Endodermal cell (in vitro differentiated cells): ENCODE results near the gene NAXD. TPM values are rescaled to one million over a fixed set of nuclear protein-coding genes. Genes with fewer than 3 reads are reported as not detected.

Experiments used
- DNase-seq: peaks from one replicate; pipeline ENCODE4 v3.0.0-alpha.2; 2017
- H3K27ac ChIP-seq: 2 replicates; pipeline ENCODE4 v1.5.1; 2013; ENCODE audit warnings: mild to moderate bottlenecking, low read depth, low read length, moderate library complexity
- H3K27me3 ChIP-seq: 2 replicates; pipeline ENCODE4 v1.6.1; 2013; ENCODE audit warnings: mild to moderate bottlenecking, low read length, moderate library complexity; ENCODE audit not compliant: insufficient read depth, control insufficient read depth, poor library complexity, severe bottlenecking
- H3K36me3 ChIP-seq: 2 replicates; pipeline ENCODE4 v1.7.0; 2013; ENCODE audit warnings: mild to moderate bottlenecking, low read length, moderate library complexity; ENCODE audit not compliant: control insufficient read depth, insufficient read depth
- H3K4me1 ChIP-seq: one replicate; pipeline ENCODE4 v1.7.0; 2013; ENCODE audit warnings: low read length; ENCODE audit not compliant: control insufficient read depth, insufficient read depth
- H3K4me3 ChIP-seq: 2 replicates; pipeline ENCODE4 v1.5.1; 2013; ENCODE audit warnings: mild to moderate bottlenecking, low read length, moderate library complexity
- H3K9ac ChIP-seq: 2 replicates; pipeline ENCODE4 v1.6.1; 2013; ENCODE audit warnings: mild to moderate bottlenecking, low read length, moderate library complexity; ENCODE audit not compliant: poor library complexity, severe bottlenecking; ENCODE audit errors: extremely low read depth
- H3K9me3 ChIP-seq: 2 replicates; pipeline ENCODE4 v1.6.1; 2013; ENCODE audit warnings: mild to moderate bottlenecking, low read length, moderate library complexity; ENCODE audit not compliant: control insufficient read depth
- H3K27ac Mint-ChIP-seq: 2 replicates; pipeline ENCODE4 v1.8.0; 2020; ENCODE audit warnings: mixed read lengths
- H3K27me3 Mint-ChIP-seq: 2 replicates; pipeline ENCODE4 v1.8.0; 2021; ENCODE audit warnings: mild to moderate bottlenecking, mixed read lengths; ENCODE audit not compliant: insufficient read depth
- H3K36me3 Mint-ChIP-seq: 2 replicates; pipeline ENCODE4 v1.8.0; 2020; ENCODE audit warnings: low read depth, mixed read lengths
- H3K4me1 Mint-ChIP-seq: 2 replicates; pipeline ENCODE4 v1.8.0; 2020; ENCODE audit warnings: mixed read lengths
- H3K4me3 Mint-ChIP-seq: 2 replicates; pipeline ENCODE4 v1.8.0; 2020; ENCODE audit warnings: mild to moderate bottlenecking, moderate library complexity, mixed read lengths
- H3K9me3 Mint-ChIP-seq: 2 replicates; pipeline ENCODE4 v1.8.0; 2020; ENCODE audit warnings: mild to moderate bottlenecking, mixed read lengths
- CTCF ChIP-seq: fragments of 200-600 bp; sonication (generic); conservative IDR thresholded peaks from 2 replicates; pipeline ENCODE4 v1.5.0; 2021; ENCODE audit warnings: antibody characterized with exemption, mild to moderate bottlenecking
- WGBS, 2 experiments: methylation state at CpG; one replicate each; pipeline versions ENCODE4 v1.1.5 to v1.1.7; 2013; ENCODE audit warnings: missing lambda C conversion rate in 2 of 2, mixed read lengths in 1 of 2; ENCODE audit not compliant: insufficient coverage in 1 of 2, insufficient read length in 1 of 2; 5-methylcytosine and 5-hydroxymethylcytosine counted together
- total RNA-seq, 2 donors: library from RNA; stranded (reverse); fragmentation: NEBNext Ultra II Directional in 1 of 2; extraction: Animal tissue kit (Norgen Biotek cat#: 25700) in 1 of 2; gene quantifications; 2 replicates in 1 of 2; 3 replicates in 1 of 2; pipeline ENCODE4 v1.2.1, GENCODE V29; 2021

The NAXD gene
- total RNA-seq, 2 donors from 2014 or later = 31.3 to 33.4 TPM

- peaks cover 39% of the 10 kb centered on the region for H3K9me3 Mint-ChIP-seq
- H3K27ac ChIP-seq = no peak overlapping the region
- TF ChIP-seq CTCF = no peak
- no peaks in the 10 kb centered on the region for H3K4me1 ChIP-seq
- H3K36me3 Mint-ChIP-seq = peaks cover 91% of the 10 kb centered on the region
- no peak overlapping the region for H3K9ac ChIP-seq
- no peak overlapping the region for H3K27ac Mint-ChIP-seq
- H3K4me1 Mint-ChIP-seq = no peaks in the 10 kb centered on the region
- peaks cover 45% of the 10 kb centered on the region for H3K9me3 ChIP-seq
- H3K27me3 ChIP-seq = no peaks in the 10 kb centered on the region
- 95 to 100% methylated on average over 4 to 7 of the region's 7 CpGs for WGBS, 2 experiments
- H3K36me3 ChIP-seq = peaks cover 91% of the 10 kb centered on the region
- no peak for DNase-seq
- no peak overlapping the region for H3K4me3 Mint-ChIP-seq
- H3K4me3 ChIP-seq = no peak overlapping the region
- H3K27me3 Mint-ChIP-seq = no peaks in the 10 kb centered on the region
Measured at GRCh38 chr13:110664041-110664440, 48.7 kb downstream of the NAXD start.

- peaks cover 90% of the 10 kb centered on the region for H3K36me3 ChIP-seq
- Mint-ChIP-seq H3K9me3 (peaks cover 38% of the 10 kb centered on the region), H3K4me3 (no peak overlapping the region), H3K36me3 (peaks cover 90% of the 10 kb centered on the region), H3K4me1 (no peaks in the 10 kb centered on the region), H3K27me3 (no peaks in the 10 kb centered on the region), H3K27ac (no peak overlapping the region)
- WGBS, 2 experiments = 92 to 94% methylated on average over 10 to 11 of the region's 11 CpGs
- H3K27ac ChIP-seq = no peak overlapping the region
- no peak overlapping the region for H3K4me3 ChIP-seq
- H3K4me1 ChIP-seq = no peaks in the 10 kb centered on the region
- no peak for DNase-seq
- no peaks in the 10 kb centered on the region for H3K27me3 ChIP-seq
- H3K9ac ChIP-seq = no peak overlapping the region
- H3K9me3 ChIP-seq = peaks cover 45% of the 10 kb centered on the region
- no peak for TF ChIP-seq CTCF
Measured at GRCh38 chr13:110664673-110665072, 49.3 kb downstream of the NAXD start.

GRCh38 chr13:110665491-110666254, 50.3 kb downstream of the NAXD start:
- no peak for TF ChIP-seq CTCF
- no peak overlapping the region for H3K27ac Mint-ChIP-seq
- WGBS, 2 experiments = 92 to 94% methylated on average over 23 of the region's 23 CpGs
- no peak for DNase-seq
- no peaks in the 10 kb centered on the region for H3K27me3 ChIP-seq
- H3K36me3 Mint-ChIP-seq = peaks cover 92% of the 10 kb centered on the region
- no peak overlapping the region for H3K4me3 ChIP-seq
- peaks cover 82% of the 10 kb centered on the region for H3K36me3 ChIP-seq
- peaks cover 40% of the 10 kb centered on the region for H3K9me3 ChIP-seq
- no peaks in the 10 kb centered on the region for H3K4me1 Mint-ChIP-seq
- no peaks in the 10 kb centered on the region for H3K27me3 Mint-ChIP-seq
- H3K27ac ChIP-seq = no peak overlapping the region
- no peaks in the 10 kb centered on the region for H3K4me1 ChIP-seq
- no peak overlapping the region for H3K9ac ChIP-seq
- no peak overlapping the region for H3K4me3 Mint-ChIP-seq
- H3K9me3 Mint-ChIP-seq = peaks cover 39% of the 10 kb centered on the region
